Frontal cortex (tissue), 4 donors: ENCODE data around the gene SHC2. TPM values are rescaled to one million over a fixed set of nuclear protein-coding genes. Genes with fewer than 3 reads are reported as not detected.
"Not testable (repeated sequence)": the region's sequence is repeated elsewhere in the genome, so short reads cannot be mapped to it uniquely, and the experiment has no call there.

Experiments
- DNase-seq, 2 donors: peaks; one replicate each; pipeline ENCODE4 v3.0.0; 2012; ENCODE audit warnings: low spot score in 2 of 2
- FAIRE-seq: peaks from 2 replicates; lab custom pipeline; 2012; peaks lifted over from hg19 to GRCh38; lab: Jason Lieb, UNC
- total RNA-seq: library from RNA; depleted of rRNA; stranded (reverse); fragments of >200 nt; gene quantifications from one replicate; pipeline ENCODE4 v1.2.3, GENCODE V29; 2014
- donor health status: control.
- donor health status: control.
- donor health status: control.

Gene SHC2
- total RNA-seq, 1 donor from 2014 or later: 9.8 TPM

DNA sequence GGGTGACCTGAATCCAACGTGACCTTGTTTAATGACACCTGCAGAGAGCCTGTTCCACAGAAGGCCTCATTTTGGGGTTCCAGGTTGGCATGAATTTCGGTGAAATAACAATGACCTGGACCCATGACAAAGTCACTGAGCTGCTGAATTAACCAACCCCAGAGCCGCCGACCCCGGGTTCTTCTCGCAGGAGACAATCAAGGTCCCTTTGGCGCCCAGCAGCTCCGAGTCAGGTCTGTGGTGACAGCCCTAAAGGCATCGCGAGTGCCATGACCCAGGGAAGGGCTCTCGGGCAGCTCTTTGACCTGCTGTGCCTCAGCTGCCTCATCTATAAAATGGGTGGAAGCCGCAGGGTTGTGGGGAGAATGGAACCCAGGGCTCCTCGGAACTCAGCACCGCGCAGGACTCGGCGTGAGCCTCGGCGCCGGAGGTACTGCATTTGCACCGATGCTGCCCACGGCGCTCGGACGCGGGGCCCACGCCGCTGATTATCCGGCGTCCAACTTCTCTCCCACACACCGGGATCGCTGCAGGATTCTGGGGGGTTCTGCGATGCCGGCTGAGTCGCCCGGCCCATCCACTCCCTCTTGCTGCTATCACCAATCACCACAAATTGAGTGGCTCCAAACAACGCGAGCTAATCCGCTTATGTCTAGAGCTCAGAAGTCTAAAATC is 5.7 kb downstream of the SHC2 start:
- DNase-seq (no peak), FAIRE-seq (no peak)

DNA sequence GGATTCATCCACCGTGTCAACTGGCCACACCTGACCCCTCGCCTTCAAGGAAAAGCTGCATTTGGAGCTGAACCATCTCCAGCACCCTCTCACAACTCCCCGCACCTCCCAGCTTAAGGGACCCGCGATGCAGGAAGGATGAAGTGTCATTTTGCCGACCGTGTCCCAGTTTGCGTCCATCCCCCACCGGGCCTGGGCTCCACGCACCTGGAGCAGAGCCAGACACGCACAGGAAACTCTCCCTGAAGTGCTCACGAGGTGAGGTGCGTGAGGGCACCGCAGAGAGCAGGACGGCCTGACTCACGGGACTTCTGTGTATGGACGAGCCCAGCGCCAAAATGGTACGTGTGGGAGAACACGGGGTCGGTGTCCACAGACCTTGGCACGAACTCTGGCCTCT is 7.2 kb downstream of the SHC2 start:
- no peak for FAIRE-seq

DNA sequence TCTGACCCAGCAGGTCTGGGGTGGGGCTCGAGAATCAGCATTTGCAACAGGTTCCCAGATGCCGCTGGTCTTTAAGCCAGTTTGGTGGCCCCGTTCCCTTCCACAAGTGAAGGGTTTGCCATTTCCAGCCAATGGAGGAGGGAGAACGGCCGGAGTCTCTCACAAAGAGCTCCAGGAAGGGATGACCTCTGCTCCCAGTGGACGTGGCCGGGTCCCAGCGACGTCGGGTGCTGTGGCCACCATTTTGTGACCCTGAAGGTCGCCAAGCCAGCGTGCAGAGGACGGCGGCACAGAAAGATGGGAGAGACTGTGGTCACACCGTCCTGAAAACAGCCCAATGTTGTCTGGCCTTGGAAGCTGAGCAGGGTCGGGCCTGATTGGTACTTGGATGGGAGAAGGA is 8.0 kb downstream of the SHC2 start:
- FAIRE-seq (no peak), DNase-seq (no peak)

More for the DNA sequence above, 7.2 kb downstream of the SHC2 start:
- no peak for DNase-seq

DNA sequence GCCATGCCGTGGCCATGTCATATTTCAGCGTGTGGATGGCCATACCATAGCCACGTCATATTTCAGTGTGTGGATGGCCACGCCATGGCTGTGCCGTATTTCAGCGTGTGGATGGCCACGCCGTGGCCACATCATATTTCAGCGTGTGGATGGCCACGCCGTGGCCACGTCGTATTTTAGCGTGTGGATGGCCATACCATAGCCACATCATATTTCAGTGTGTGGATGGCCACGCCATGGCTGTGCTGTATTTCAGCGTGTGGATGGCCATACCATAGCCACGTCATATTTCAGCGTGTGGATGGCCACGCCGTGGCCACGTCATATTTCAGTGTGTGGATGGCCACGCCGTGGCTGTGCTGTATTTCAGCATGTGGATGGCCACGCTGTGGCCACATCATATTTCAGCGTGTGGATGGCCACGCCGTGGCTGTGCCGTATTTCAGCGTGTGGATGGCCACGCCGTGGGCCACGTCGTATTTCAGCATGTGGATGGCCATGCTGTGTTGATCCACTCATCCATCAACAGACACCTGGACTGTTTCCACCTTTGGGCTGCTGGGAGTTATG is 9.8 kb downstream of the SHC2 start:
- DNase-seq, FAIRE-seq: not testable (repeated sequence)

DNA sequence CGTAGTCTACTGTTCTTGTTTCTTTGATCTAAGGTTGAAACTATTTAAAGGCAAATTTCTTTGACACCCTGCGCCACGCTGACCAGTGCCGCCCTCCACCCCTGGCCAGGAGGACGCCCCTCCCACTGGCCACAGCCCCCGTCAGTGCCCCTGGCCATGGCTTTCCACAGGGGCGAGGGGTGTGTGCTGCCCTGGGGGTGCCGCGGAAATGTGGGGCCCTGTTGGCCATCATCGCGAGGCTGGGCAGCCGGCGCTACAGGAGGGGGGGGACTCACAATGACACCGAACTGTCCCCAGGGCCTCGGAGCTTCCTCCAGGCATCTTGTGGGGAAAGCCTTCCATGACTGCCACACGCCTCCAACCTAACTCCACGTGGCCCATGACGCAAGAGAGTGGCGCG is 10.9 kb downstream of the SHC2 start:
- DNase-seq (no peak), FAIRE-seq (no peak)

DNA sequence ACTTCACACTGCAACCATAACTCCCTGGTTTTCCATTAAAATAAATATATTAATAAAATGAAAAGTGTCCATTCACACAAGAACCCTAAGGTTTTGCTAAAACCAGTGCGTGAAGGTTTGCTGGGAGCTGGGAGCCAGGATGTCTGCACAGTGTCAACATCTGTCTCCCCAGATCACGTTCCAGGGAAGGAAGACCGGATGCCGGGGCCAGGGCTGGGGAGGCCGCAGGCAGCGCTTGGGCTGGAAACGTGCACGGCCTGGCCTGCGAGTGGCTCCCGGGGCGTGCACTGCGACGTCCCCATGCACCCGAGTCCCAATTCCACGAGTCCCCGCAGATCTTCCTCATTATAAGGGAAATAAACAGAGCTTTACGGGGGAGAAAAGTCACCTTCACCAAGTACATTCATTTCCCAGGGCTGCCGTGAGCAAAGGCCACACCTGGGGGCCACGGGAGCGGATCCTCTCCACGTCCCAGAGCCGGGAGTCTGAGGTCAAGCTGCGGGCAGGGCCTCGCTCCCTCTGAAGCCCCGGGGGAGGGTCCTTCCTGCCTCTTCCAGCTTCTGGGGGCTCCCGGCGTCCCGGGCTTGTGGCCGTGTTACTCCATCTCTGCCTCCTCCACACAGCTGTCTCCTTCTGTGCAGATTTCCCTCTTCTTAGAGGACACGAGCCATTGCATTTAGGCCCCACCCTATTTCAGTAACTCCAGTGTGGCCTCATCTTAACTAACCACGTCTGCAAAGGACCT is 12.8 kb downstream of the SHC2 start:
- FAIRE-seq (no peak), DNase-seq (no peak)

DNA sequence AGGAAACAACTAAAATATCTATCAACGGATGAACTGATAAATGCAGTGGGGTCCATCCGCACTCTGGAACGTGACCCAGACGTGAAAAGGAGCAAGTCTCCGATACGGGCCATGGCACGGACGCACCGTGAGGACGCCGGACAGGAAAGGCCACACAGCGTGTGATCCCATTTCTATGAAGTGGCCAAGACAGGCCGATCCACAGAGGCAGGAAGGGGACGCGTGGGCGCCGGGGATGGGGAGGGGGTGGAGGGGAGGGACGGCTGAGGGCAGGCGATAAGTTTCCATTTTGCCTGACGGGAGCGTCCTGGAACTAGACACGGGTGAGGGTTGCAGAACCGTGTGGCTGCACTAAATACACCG is 13.8 kb downstream of the SHC2 start:
- DNase-seq (no peak), FAIRE-seq (no peak)

DNA sequence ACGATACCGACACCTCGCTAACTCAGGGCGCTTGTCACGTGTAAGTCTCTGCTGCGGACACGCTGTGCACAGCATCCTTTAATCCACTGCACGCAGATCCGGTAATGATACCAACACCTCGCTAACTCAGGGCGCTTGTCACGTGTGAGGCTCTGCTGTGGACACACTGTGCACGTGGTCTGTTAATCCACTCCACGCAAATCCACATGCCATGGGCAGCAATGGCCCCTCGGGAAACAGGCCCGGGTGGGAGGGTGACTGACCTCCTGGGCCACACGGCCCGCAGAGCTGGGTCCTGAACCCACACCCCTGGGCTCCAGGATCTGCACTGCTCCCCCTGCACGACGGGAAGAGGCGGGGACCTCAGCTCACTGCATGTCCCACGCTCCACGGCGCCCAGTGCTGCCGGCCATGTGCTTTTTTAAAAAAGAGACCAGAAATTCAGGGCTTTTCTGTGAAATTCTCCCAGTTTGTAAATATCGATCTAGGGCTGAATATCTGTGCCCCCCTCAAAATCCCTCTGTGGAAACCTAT is 16.1 kb downstream of the SHC2 start:
- DNase-seq (no peak), FAIRE-seq (no peak)

DNA sequence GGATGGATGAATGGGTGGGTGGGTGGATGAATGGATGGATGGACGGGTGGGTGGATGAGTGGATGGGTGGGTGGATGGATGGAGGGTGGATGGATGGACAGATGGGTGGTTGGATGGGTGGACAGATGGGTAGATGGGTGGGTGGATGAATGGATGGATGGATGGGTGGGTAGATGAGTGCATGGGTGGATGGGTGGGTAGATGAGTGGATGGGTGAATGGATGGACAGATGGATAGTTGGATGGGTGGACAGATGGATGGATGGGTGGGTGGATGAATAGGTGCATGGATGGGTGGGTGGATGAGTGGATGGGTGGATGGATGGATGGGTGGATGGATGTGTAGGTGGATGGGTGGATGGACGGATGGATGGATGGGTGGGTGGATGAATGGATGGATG is 17.8 kb downstream of the SHC2 start:
- no peak for FAIRE-seq
- no peak for DNase-seq

DNA sequence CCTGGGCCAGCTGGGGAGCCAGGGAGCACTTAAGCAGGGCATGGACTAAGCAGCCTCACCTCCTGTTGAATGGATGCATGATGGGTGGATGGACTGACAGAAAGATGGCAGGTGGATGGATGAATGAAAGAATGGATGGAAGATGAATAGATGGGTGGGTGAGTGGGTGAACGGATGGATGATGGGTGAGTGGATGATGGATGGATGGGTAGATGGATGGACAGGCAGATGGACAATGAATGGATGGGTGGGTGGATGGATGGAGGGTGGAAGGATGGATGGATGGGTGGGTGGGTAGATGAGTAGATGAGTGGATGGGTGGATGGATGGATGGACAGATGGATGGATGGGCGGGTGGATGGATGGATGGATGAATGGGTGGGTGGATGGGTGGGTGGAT is 18.7 kb downstream of the SHC2 start:
- DNase-seq: no peak

DNA sequence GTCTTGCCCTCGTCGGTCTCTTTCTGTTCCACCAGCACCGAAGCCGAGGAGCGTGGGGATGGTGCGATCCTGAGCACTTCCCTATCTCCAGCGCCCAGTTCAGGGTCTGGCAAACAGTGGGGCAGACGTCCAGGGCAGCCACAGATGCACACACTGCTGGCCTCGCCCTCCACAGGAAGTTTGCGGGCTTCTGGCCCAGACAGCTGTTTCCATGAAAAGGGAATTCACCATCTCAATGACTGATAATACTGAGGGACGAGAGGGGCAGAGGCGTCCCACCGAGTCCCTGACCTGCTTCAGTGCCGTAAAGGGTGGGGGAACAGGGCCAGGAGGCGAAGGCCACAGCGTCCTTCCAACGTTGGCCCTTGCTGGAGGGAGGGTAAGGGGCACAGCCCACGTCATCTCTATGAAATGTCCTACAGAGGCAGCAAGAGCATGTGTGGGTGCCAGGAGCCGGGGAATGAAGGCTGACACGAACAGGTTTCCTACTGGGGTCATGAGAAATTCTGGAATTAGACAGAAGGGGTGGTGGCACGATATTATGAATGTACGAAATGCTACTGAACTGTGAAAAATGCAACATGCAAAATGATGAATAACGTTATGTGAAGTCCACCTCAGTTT is 19.5 kb downstream of the SHC2 start:
- FAIRE-seq (no peak), DNase-seq (peak in 1 of 2 donors; percentile 64)

More for the DNA sequence above, 18.7 kb downstream of the SHC2 start:
- no peak for FAIRE-seq

DNA sequence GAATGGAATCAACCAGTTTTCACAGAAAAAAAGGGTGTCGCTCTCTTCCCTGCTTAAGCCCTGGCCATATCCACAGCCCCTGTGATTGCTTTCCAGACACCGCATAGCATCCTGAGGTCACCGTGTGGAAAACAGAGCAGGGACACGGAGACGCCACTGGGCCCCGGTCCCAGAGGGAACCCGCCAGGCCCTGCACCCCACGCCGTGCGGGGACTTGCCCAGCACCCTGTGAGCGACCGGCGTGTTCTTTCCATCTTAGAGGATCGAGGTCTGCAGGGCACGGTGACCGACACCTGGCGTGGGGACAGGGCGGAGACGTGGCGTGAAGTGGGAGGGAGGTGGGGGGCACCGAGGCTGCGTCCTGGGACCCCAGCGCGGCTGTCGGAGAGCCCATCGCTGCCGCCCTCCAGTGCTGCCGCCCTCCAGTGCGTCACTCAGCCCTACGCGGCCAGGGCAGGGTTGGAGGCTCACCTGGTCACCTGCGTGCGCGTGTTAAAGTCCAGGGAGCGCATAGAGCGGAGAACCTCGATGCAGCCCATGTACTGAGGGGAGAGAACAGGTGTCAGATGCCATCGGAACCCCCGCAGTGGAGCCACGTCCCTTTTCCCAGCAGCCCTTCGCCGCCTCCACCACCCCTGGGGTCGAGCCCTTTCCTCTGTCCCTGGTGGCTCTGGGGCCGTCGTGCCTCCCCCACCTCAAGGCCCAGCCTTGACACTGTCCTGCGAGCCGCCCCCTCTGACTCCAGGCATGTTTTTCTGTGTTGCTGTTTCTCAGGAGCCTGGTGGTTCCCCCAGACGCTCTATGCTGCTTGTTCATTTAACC is 20.2 kb downstream of the SHC2 start:
- DNase-seq (no peak), FAIRE-seq (no peak)

DNA sequence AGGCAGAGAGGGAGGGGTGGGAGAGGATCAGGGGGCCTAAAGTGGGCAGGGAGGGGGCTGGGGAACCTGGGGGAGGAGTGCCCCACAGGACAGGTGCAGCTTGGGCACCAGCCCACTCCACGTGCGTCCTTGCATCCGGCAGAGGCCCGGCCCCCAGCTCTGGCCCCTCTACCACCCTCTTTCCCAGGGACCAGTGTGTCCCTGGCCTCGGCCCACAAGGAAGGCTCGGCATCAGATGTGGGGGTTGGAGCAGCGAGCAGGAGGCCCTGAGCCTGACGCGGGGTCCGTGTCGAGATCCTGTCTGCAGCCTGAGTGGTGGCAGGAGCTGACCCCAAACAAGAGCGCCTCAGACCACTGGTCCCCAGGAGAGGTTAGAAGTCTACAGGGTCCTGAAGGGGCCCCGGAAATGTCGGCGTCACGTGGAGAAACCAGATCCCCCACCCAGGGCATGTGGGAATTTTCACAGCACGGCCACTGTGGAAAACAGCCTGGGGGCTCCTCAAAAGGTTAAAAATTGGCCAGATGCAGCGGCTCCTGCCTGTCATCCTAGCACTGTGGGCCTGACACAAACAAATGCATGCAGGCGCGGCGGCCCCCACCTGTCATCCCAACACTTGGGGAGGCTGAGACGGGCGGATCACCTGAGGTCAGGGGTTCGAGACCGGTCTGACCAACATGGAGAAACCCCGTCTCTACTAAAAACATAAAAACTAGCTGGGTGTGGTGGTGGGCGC is 21.5 kb downstream of the SHC2 start:
- DNase-seq (no peak), FAIRE-seq (no peak)

DNA sequence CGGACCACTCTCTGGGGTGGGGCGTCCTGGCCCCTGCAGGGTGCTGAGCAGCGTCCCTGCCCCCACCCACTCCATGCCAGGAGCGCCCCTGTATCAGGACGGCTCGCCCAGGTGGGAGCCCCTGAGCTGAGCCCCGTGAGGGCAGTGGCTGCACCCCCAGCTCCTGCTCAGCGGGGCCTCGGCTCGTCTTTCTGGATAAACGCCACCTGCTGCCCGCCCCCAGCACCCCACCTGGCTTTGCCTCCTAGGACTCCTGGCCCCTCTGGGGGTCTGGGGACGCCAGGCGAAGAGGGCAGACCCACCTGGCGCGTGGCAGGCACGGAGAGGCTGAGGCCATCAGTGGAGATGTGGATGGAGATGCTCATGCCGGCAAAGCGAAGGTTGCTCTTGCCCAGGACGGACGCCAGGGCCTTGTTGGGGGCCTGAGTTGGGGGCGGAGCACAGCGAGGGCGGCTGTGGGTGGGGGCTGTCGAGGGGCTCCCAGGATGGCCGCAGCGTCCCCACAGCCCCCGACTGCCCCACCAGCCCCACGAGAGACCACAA is 22.3 kb downstream of the SHC2 start:
- DNase-seq (no peak), FAIRE-seq (no peak)

DNA sequence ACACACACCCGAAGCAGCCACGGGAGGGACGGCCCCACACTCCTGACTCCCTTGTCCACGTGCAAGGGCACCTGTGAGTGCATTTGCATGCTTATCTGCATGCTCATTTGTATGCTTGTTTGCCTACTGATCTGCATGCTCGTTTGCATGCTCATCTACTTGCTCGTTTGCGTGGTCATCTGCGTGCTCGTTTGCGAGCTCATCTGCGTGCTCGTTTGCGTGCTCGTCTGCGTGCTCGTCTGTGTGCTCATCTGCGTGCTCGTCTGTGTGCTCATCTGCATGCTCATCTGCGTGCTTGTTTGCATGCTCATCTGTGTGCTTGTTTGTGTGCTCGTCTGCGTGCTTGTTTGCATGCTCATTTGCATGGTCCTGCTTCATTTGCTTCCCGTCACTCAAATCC is 23.8 kb downstream of the SHC2 start:
- DNase-seq (no peak), FAIRE-seq (no peak)

DNA sequence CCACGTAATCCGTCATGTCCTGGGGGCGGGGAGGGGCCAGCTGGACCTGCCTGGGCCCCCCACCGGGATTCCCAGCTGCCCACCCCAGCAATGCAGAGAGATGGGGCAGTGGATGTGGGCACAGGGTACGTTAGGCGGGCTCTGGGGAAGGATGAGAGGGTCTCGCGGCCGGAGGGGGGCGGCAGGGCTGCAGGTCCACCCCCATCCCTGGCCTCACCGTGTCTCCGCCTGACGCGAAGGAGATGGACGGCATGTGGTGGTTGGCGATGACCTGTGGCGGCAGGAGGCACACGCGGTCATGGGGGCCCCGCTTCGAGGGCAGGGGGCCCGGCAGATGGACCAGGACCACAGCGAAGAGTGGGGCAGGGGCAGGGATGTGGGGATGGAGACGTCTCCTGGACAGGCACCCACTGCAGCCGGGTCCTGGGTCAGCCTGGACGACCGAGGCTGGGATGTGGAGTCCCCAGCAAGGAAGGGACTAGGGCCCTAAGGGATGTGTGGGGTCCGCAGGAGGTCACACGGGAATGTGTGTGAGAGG is 24.4 kb downstream of the SHC2 start:
- FAIRE-seq (no peak), DNase-seq (no peak)

DNA sequence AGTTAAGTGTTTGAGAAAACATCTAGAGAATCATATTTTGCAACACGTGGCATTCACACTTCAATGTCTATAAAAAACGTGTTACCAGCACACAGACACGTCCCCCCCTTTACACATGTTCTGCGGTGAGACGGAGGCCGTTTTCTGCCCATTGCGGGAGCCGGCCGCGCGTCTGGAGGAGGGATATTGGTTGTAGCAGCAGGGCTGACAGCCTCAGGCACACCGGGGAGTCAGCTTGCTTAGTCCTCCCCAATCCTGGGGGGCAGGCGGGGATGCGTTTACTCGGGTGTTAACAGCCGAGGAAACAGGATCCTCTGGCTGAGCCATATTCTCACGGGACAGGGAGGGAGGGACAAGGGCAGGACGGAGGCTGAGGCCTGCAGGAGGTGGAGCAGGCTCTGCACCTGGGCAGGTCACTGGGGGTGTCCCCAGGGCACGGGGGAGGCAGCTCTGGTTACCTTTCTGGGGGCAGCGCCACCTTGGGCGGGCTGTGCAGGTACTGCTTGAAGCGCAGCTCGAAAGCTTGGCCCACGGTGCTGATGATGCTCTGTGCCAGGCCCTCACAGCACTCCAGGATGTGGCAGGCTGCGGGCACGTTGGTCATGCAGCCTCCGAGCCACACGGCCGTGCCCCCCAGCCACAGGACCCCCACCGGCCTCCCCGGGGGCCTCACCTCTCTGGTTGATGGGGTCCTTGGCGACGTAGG is 25.0 kb downstream of the SHC2 start:
- no peak for FAIRE-seq
- no peak for DNase-seq

DNA sequence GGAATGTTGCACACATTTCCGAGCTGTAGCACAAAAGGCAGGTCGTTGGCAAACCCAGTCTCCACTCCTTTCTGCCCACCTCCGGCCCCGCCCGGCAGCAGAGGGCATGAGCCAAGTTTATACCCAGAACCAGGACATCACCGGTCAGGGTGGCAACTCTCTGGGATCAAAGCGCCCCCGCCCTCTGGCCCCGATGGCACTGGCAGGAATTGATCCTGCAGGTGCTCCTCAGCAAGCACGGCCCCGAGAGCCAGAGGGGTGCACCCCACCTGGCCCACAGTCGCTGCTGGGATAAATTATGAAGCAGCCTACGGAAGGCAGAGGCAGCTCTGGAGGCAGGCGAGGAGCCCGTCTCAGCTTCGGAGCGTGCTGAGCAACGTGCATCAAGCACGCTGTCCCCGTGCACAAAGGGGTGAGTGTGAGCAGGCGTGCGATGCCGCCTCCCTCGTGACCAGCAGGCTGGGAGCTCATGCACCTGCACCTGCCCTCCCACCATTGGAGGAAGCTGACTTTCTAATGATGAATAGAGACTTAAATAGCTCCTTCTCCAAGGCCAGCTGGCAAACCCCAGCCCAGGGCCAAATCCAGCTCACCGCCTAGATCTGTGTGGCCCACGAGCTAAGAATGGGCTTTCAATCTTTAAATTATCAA is 25.7 kb downstream of the SHC2 start:
- FAIRE-seq (no peak), DNase-seq (no peak)
